H7 (cell line): ENCODE results near the gene VMP1. TPM values are rescaled to one million over a fixed set of nuclear protein-coding genes. Genes with fewer than 3 reads are reported as not detected.
"Not testable (repeated sequence)": the region's sequence is repeated elsewhere in the genome, so short reads cannot be mapped to it uniquely, and the experiment has no call there.

Experiments
- DNase-seq: peaks from one replicate; pipeline ENCODE4 v3.0.0; 2012
- H3K27me3 ChIP-seq: 2 replicates; pipeline ENCODE4 v1.6.0; 2011; ENCODE audit warnings: mild to moderate bottlenecking, low read length; ENCODE audit not compliant: control insufficient read depth, insufficient read depth
- H3K36me3 ChIP-seq: replicated peaks from 2 replicates; pipeline ENCODE4 v1.5.1; 2011; ENCODE audit warnings: low read length; ENCODE audit not compliant: control insufficient read depth, insufficient read depth
- H3K4me3 ChIP-seq: 2 replicates; pipeline ENCODE4 v1.5.1; 2011; ENCODE audit warnings: low read depth, mild to moderate bottlenecking, control low read depth, low read length, moderate library complexity; ENCODE audit not compliant: insufficient read depth
- total RNA-seq: library from RNA; depleted of rRNA; stranded (reverse); fragments of >200 nt; shearing (Covaris generic); gene quantifications from 2 replicates; pipeline ENCODE4 v1.2.3, GENCODE V29; 2014; rRNA removed

VMP1 gene
- total RNA-seq, 1 experiment from 2014 or later = 64.2 TPM

DNA sequence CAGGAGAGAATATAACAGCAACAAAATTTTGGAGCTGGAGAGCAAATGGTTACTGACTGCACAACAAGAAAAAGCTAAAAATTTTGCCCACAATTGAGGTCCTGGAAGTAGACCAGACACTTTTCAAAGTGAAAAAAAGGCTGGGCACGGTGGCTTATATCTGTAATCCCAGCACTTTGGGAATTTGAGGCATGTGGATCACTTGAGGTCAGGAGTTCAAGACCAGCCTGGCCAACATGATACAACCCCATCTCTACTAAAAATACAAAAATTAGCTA, 162.4 kb downstream of the VMP1 start:
- Histone ChIP-seq H3K27me3 (no peaks in the 10 kb centered on the region), H3K36me3 (peaks cover 2% of the 10 kb centered on the region; the same call in 1 of the 2 replicates), H3K4me3 (no peak overlapping the region)
- DNase-seq = no peak

DNA sequence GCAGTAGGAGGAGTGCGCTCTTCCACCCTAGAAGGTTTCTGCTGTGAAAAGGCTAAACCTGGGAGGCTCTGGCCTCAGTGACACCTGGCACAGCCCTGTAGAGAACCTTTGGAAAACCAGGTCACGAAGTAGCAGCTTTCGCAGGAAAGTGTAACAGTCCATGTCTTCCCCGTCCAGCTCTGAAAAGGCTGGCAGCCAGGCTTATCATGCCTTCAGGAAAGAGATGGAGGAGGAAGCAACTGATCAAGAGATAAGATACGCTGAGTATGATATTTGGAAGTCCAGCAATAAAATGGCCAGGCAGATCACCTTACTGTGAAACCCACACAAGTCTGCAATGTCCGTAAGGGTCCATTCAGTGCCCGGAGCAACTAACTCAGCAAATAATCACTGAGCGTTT, 163.0 kb downstream of the VMP1 start:
- Histone ChIP-seq H3K27me3 (no peaks in the 10 kb centered on the region), H3K4me3 (no peak overlapping the region), H3K36me3 (peaks cover 2% of the 10 kb centered on the region; the same call in 1 of the 2 replicates)
- no peak for DNase-seq

DNA sequence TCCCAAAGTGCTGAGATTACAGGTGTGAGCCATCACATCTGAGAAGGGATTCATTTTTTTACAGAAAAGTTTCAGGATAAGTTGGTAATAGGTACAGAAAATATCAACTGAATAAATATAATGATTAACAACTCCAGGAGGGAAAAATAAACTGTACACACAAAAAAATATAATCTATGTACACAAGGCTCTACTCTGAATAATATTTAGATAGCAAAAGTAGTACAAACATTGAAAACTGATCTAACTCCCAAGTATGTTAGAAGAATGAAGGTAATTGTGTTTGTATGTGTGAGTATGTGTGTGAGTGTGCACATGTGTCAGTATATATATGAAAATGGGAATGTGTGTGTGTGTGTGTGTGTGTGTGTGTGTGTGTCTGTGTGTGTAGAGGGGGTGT, 164.9 kb downstream of the VMP1 start:
- Histone ChIP-seq H3K4me3 (no peak overlapping the region), H3K36me3 (peaks cover 5% of the 10 kb centered on the region), H3K27me3 (no peaks in the 10 kb centered on the region)
- no peak for DNase-seq

DNA sequence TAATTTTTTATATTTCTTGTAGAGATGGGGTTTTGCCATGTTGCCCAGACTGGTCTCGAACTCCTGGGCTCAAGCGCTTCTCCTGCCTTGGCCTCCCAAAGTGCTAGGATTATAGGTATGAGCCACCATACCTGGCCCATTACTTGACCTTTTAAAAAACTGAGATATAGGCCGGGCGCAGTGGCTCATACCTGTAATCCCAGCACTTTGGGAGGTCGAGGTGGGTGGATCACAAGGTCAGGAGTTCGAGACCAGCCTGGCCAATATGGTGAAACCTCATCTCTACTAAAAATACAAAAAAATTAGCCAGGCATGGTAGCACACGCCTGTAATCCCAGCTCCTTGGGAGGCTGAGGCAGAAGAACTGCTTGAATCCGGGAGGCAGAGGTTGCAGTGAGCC, 166.0 kb downstream of the VMP1 start:
- not testable (repeated sequence) for H3K27me3 ChIP-seq, DNase-seq, H3K36me3 ChIP-seq, H3K4me3 ChIP-seq

DNA sequence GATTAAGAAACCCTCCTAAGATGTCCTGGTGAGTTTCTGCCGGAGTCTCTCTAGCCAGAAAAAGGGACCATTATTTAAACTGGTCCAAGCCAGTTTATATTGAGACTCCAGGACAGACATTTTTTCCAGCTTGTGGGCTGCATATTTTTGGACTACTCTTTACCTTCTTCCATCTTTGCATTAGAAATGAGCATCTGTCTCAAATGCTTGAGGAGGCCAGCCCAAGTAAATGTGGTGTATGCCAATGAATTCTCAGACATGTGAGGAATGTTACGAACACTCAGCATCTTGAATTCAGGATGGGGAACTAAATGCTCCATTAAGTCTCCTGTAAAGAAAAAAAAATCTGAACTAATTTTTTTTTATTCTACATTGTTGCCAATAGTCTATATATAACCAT, 166.9 kb downstream of the VMP1 start:
- Histone ChIP-seq H3K27me3 (no peaks in the 10 kb centered on the region), H3K36me3 (peaks cover 8% of the 10 kb centered on the region), H3K4me3 (no peak overlapping the region)
- DNase-seq = no peak

DNA sequence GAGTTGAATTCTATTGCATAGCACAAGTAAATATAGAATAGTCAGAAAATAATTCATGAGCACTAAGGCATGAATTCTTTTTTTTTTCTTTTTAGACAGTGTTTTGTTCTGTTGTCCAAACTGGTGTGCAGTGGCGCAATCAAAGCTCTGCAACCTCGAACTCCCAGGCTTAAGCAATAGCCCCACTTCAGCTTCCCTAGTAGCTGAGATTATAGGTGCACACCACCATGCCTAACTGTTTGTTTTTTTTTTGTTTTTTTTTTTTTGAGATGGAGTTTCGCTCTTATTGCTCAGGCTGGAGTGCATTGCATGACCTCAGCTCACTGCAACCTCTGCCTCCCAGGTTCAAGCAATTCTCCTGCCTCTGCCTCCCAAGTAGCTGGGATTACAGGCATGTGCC, 168.7 kb downstream of the VMP1 start:
- Histone ChIP-seq H3K27me3 (no peaks in the 10 kb centered on the region), H3K36me3 (peaks cover 8% of the 10 kb centered on the region), H3K4me3 (no peak overlapping the region)
- DNase-seq = no peak

DNA sequence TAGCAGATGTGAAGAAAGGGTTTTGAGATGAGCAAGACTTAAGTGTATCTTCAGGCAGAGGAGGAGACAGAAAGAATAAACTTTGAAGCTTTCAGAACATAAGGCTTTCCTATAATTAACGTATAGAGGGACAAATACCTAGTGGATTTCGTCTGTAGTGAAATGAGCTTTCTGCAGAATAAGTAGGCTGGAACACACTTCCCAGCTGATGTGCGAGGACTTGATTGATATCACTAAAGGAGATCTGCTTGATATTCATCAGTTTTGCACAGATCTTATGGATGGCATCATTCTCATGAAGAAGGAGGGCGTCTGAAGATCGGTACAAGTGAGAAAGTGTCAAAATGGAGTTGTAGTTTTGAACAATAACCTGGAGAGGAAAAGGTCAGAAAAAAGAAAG, 170.5 kb downstream of the VMP1 start:
- DNase-seq = no peak
- H3K4me3 ChIP-seq = no peak overlapping the region
- H3K27me3 ChIP-seq = no peaks in the 10 kb centered on the region
- H3K36me3 ChIP-seq = peaks cover 8% of the 10 kb centered on the region

DNA sequence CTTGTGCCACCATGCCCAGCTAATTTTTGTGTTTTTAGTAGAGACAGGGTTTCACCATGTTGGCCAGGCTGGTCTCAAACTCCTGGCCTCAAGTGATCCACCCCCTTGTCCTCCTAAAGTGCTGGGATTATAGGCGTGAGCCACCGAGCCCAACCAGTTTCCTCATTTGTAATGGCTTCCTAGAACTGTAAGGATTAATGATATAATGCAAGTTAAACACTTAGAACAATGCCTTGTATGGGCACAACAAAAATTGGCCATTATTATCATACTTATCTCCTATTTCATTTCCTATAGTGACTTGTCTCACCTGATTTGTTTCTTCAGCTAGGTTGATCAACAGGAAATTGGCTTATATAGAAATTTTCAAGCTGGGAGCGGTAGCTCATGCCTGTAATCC, 171.2 kb downstream of the VMP1 start:
- Histone ChIP-seq H3K27me3 (no peaks in the 10 kb centered on the region), H3K36me3 (peaks cover 8% of the 10 kb centered on the region), H3K4me3 (no peak overlapping the region)
- no peak for DNase-seq

DNA sequence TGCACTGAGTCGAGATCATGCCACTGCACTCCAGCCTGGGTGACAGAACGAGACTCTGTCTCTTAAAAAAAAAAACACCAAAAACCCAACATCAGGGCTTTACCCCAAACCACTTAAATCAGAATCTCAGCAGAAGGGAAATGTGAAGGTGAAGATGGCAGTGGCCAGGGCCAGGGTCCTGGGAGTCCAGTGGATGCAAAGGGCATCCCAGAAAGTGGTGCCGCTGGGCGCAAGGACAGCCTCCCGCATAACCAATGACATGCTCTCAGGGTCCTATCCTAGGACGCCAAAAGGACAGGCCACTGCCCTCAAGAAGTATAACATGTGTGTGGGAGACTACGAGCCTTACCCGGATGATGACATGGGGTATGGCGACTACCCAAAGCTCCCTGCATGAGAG, 177.4 kb downstream of the VMP1 start:
- H3K27me3 ChIP-seq = no peaks in the 10 kb centered on the region
- no peak for DNase-seq
- H3K4me3 ChIP-seq = no peak overlapping the region
- H3K36me3 ChIP-seq = peaks cover 4% of the 10 kb centered on the region; the same call in 1 of the 2 replicates

DNA sequence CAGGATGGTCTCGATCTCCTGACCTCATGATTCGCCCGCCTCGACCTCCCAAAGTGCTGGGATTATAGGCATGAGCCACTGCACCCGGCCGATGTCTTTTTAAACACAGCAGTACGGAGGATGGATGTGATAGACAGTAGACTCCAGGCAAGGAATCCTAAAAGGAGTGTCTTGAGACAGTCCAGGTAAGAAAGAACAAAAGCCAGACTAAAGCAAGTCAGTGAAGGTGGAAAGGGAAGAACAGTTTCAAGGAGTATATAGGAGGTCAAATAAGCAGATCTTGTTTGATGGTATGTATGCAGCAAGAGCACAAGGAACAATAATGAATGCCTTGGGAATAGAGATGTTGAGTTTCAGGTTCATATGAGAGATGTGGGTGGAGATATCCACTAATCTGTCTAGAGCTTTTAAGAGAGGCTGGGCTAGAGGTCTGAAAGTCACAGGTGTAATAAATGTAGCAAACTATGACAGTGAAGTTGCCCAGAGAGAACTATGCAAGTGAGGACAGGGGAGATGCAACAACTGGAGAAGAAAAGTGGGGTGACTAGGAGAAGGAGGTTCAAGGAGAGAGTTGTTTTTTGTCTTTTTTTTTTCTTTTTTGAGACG, 180.8 kb downstream of the VMP1 start:
- Histone ChIP-seq H3K27me3 (no peaks in the 10 kb centered on the region), H3K36me3 (peaks cover 6% of the 10 kb centered on the region), H3K4me3 (no peak overlapping the region)
- DNase-seq = no peak

DNA sequence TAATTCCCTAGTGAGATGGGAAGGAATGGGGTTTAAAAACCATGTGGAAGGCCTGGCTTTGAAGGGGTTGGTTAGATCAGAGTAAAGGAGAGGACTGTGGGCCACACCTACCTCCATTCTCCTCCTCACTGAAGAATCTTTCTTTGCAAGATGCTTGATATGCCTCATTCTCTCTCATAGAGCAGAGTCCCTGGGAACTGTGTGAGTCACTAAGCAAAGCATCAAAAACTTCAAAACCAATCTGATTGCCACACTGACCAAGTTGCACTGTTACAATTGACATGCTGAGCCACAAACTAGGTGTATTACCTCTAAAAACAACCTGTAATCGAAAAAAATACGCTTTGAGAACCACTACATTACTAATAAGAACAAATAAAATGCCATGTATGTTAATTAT, 183.3 kb downstream of the VMP1 start:
- Histone ChIP-seq H3K36me3 (peaks cover 2% of the 10 kb centered on the region), H3K4me3 (no peak overlapping the region), H3K27me3 (no peaks in the 10 kb centered on the region)
- no peak for DNase-seq

Other genes starting within 250 kb of the VMP1 start
- 32.5 and 46.3 TPM in 2 replicates for gene DHX40, start 142.0 kb upstream of the VMP1 start, total RNA-seq
- gene CLTC, start 87.8 kb upstream of the VMP1 start, total RNA-seq = 202 and 214 TPM in 2 replicates
- 16.4 and 18.6 TPM in 2 replicates for gene PTRH2, start 224 bp upstream of the VMP1 start, total RNA-seq
- gene TUBD1, start 185.3 kb downstream of the VMP1 start, total RNA-seq = 10.2 and 10.6 TPM in 2 replicates
- 14.0 and 17.8 TPM in 2 replicates for gene RPS6KB1, start 185.5 kb downstream of the VMP1 start, total RNA-seq